ES-I3 (cell line): ENCODE results near the gene DENND4C.
"Not testable (repeated sequence)": the region's sequence is repeated elsewhere in the genome, so short reads cannot be mapped to it uniquely, and the experiment has no call there.

Source experiments
- H3K36me3 ChIP-seq: 2 replicates; pipeline ENCODE4 v1.6.1; 2013; ENCODE audit warnings: mild to moderate bottlenecking, low read length, control low read depth, moderate library complexity; ENCODE audit not compliant: insufficient read depth
- H3K4me1 ChIP-seq: 2 replicates; pipeline ENCODE4 v1.6.1; 2013; ENCODE audit warnings: mild to moderate bottlenecking, control low read depth, low read length; ENCODE audit not compliant: insufficient read depth
- H3K9ac ChIP-seq: 2 replicates; pipeline ENCODE4 v1.6.1; 2013; ENCODE audit warnings: low read depth, mild to moderate bottlenecking, low read length, moderate library complexity
- H3K9me3 ChIP-seq: 2 replicates; pipeline ENCODE4 v1.6.1; 2013; ENCODE audit warnings: mild to moderate bottlenecking, low read length, moderate library complexity; ENCODE audit not compliant: control insufficient read depth, insufficient read depth

The DENND4C gene

GRCh38 chr9:19379697-19380046 is 149.2 kb downstream of the DENND4C start:
- H3K36me3 ChIP-seq: peaks cover 37% of the 10 kb centered on the region

GRCh38 chr9:19380826-19381075 is 150.3 kb downstream of the DENND4C start:
- peaks cover 10% of the 10 kb centered on the region; the same call in 1 of the 2 replicates for H3K4me1 ChIP-seq
- no peaks in the 10 kb centered on the region for H3K9me3 ChIP-seq
- peak overlapping the region; percentile 95 for H3K9ac ChIP-seq
- peaks cover 33% of the 10 kb centered on the region for H3K36me3 ChIP-seq

More at GRCh38 chr9:19379697-19380046, 149.2 kb downstream of the DENND4C start:
- peaks cover 10% of the 10 kb centered on the region; the same call in 1 of the 2 replicates for H3K4me1 ChIP-seq
- peak overlapping the region; percentile 95 for H3K9ac ChIP-seq
- no peaks in the 10 kb centered on the region for H3K9me3 ChIP-seq

GRCh38 chr9:19381656-19382055 is 151.2 kb downstream of the DENND4C start:
- H3K9me3 ChIP-seq: no peaks in the 10 kb centered on the region
- H3K36me3 ChIP-seq: peaks cover 26% of the 10 kb centered on the region
- H3K4me1 ChIP-seq: peaks cover 10% of the 10 kb centered on the region; the same call in 1 of the 2 replicates
- H3K9ac ChIP-seq: no peak overlapping the region

GRCh38 chr9:19385212-19385611 is 154.7 kb downstream of the DENND4C start:
- not testable (repeated sequence) for H3K9ac ChIP-seq, H3K4me1 ChIP-seq, H3K36me3 ChIP-seq

GRCh38 chr9:19385786-19386501 is 155.5 kb downstream of the DENND4C start:
- no peaks in the 10 kb centered on the region for H3K36me3 ChIP-seq
- H3K4me1 ChIP-seq: no peaks in the 10 kb centered on the region
- H3K9me3 ChIP-seq: no peaks in the 10 kb centered on the region

More at GRCh38 chr9:19385212-19385611, 154.7 kb downstream of the DENND4C start:
- not testable (repeated sequence) for H3K9me3 ChIP-seq

GRCh38 chr9:19386502-19387044 is 156.1 kb downstream of the DENND4C start:
- Histone ChIP-seq H3K9me3 (no peaks in the 10 kb centered on the region), H3K4me1 (no peaks in the 10 kb centered on the region), H3K9ac (no peak overlapping the region), H3K36me3 (no peaks in the 10 kb centered on the region)

More at GRCh38 chr9:19385786-19386501, 155.5 kb downstream of the DENND4C start:
- H3K9ac ChIP-seq: no peak overlapping the region

GRCh38 chr9:19387317-19387716 is 156.8 kb downstream of the DENND4C start:
- Histone ChIP-seq H3K9me3 (no peaks in the 10 kb centered on the region), H3K4me1 (no peaks in the 10 kb centered on the region), H3K36me3 (no peaks in the 10 kb centered on the region), H3K9ac (no peak overlapping the region)

- H3K9ac ChIP-seq, H3K4me1 ChIP-seq, H3K9me3 ChIP-seq: not testable (repeated sequence)
These were observed 159.0 kb downstream of the DENND4C start for GRCh38 chr9:19389539-19389938.

GRCh38 chr9:19397845-19398244 is 167.4 kb downstream of the DENND4C start:
- no peaks in the 10 kb centered on the region for H3K4me1 ChIP-seq
- no peak overlapping the region for H3K9ac ChIP-seq
- no peaks in the 10 kb centered on the region for H3K36me3 ChIP-seq
- H3K9me3 ChIP-seq: no peaks in the 10 kb centered on the region; the same call in 1 of the 2 replicates

More at GRCh38 chr9:19389539-19389938, 159.0 kb downstream of the DENND4C start:
- not testable (repeated sequence) for H3K36me3 ChIP-seq

GRCh38 chr9:19403231-19403630 is 172.7 kb downstream of the DENND4C start:
- not testable (repeated sequence) for H3K4me1 ChIP-seq, H3K9ac ChIP-seq, H3K36me3 ChIP-seq, H3K9me3 ChIP-seq

GRCh38 chr9:19404283-19405075 is 174.0 kb downstream of the DENND4C start:
- Histone ChIP-seq H3K4me1 (no peaks in the 10 kb centered on the region), H3K9me3 (no peaks in the 10 kb centered on the region; the same call in 1 of the 2 replicates), H3K9ac (no peak overlapping the region), H3K36me3 (no peaks in the 10 kb centered on the region)

GRCh38 chr9:19405771-19406170 is 175.3 kb downstream of the DENND4C start:
- H3K4me1 ChIP-seq: 0 out of 2 replicates have a peak, but pooled peaks cover 5% of the 10 kb centered on the region
- no peaks in the 10 kb centered on the region; the same call in 1 of the 2 replicates for H3K9me3 ChIP-seq
- H3K36me3 ChIP-seq: no peaks in the 10 kb centered on the region
- H3K9ac ChIP-seq: no peak overlapping the region

- Histone ChIP-seq H3K9me3 (no peaks in the 10 kb centered on the region), H3K36me3 (no peaks in the 10 kb centered on the region; the same call in 1 of the 2 replicates), H3K4me1 (0 out of 2 replicates have a peak, but pooled peaks cover 5% of the 10 kb centered on the region), H3K9ac (peak overlapping the region; percentile 88; the same call in 1 of the 2 replicates)
These were observed 177.8 kb downstream of the DENND4C start for GRCh38 chr9:19408316-19408692.

- Histone ChIP-seq H3K4me1 (peaks cover 10% of the 10 kb centered on the region), H3K9me3 (no peaks in the 10 kb centered on the region), H3K36me3 (no peaks in the 10 kb centered on the region; the same call in 1 of the 2 replicates), H3K9ac (peak within 1 kb of the TSS; percentile 88)
These were observed 178.4 kb downstream of the DENND4C start, which contains the start of gene ACER2 for GRCh38 chr9:19408693-19409400. ACER2 (plus strand) TSS chr9:19409009; CDS start chr9:19409085, 76 bp downstream.
